ENCODE measurements around the gene MCC.

MCC gene

DNA sequence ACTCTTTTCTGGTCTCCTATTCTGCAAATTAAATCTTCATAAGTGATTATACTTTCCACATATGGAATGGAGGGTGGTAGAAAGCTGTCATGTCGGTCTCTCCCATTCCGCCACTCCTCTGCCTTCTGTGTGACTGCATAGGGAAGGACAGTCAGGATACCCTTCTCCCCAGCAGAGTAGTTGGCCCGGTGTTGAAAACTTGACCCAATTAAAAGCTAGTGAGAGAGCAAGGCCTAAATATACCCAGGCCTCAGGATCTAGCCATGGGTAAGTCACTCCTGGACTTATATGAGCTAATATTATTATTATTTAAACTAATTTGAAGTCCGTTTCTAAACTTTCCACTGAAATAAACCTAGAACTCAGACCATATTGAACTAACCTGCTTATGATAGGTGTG lies 248.2 kb downstream of the MCC start:
- ATAC-seq (replicated peaks; ENCODE audit: extremely low read depth, poor library complexity, severe bottlenecking) (no peak), DNase-seq (ENCODE audit: low spot score in 2 of 2) (no peak)
- no peaks in the 10 kb centered on the region for H3K9me3 Mint-ChIP-seq
- no peaks in the 10 kb centered on the region for H3K36me3 Mint-ChIP-seq (ENCODE audit: insufficient read depth)
- H3K4me3 Mint-ChIP-seq = no peak overlapping the region
- peaks cover 37% of the 10 kb centered on the region for H3K27me3 Mint-ChIP-seq
- H3K4me1 Mint-ChIP-seq = no peaks in the 10 kb centered on the region
- H3K27ac Mint-ChIP-seq (ENCODE audit: low read depth) = no peak overlapping the region

GRCh38 chr5:113237893-113238292 lies 250.4 kb downstream of the MCC start:
- Mint-ChIP-seq H3K4me1 (no peaks in the 10 kb centered on the region), H3K4me3 (no peak overlapping the region), H3K36me3 (ENCODE audit: insufficient read depth) (no peaks in the 10 kb centered on the region), H3K27me3 (peaks cover 26% of the 10 kb centered on the region), H3K27ac (ENCODE audit: low read depth) (no peak overlapping the region), H3K9me3 (no peaks in the 10 kb centered on the region)
- ATAC-seq (replicated peaks; ENCODE audit: extremely low read depth, poor library complexity, severe bottlenecking) = no peak
- no peak for DNase-seq (ENCODE audit: low spot score in 2 of 2)

DNA sequence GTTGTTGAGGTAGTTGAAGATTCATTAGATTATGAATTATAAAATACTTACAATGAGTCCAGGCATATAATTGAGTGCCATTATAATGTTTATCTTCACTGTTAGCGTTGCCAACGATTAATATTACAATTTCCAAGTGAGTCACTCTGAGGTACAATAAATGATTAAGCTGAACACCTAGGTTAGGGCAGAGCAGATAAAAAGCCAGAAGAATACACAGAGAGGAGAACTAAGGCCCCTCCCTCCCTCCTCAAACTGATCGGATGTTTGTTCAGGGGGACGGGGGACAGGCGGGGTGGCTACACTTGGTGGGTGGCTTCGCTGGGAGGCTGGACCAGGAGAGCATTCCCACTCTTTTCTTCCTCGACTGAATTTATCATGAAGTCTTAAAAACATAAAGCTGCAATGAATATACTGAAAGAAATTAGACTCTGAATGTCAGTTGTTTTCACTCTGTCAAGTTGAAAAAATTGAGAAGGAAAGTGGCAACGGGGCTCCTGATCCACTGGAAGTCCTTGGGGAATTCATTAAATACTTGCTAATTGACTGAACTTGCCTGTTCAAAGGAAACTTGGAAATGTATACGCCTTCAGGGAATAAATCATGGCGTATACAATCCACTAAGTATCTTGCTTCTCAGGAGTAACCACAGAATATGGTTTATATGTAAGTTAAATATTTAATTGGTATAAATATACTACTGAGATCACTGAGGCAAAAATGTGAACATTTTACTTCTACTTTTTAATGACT lies 251.5 kb downstream of the MCC start:
- Mint-ChIP-seq H3K4me3 (no peak overlapping the region), H3K27me3 (peaks cover 17% of the 10 kb centered on the region), H3K9me3 (no peaks in the 10 kb centered on the region), H3K4me1 (no peaks in the 10 kb centered on the region), H3K36me3 (ENCODE audit: insufficient read depth) (no peaks in the 10 kb centered on the region), H3K27ac (ENCODE audit: low read depth) (no peak overlapping the region)
- ATAC-seq (replicated peaks; ENCODE audit: extremely low read depth, poor library complexity, severe bottlenecking) (no peak), DNase-seq (ENCODE audit: low spot score in 2 of 2) (no peak)

DNA sequence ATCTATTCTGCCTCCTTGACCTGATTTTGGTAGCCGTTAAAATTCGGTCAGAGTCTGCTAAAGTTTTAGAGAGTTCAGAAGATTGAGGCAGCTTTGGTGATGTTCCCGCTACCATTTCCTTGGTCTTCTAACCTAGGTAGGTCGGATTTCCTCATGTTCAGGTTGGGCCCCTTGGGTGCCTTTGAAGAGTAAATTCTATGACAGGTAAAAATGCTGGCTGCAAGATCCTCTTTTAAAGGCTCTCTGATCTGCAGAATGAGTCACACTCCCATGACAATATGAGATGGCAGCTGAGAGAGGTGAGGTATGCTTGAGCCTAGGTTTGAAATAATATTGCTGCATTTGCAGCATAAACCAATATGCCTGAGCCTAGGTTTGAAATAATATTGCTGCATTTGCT lies 252.4 kb downstream of the MCC start:
- H3K27ac Mint-ChIP-seq (ENCODE audit: low read depth) = no peak overlapping the region
- no peak for ATAC-seq (replicated peaks; ENCODE audit: extremely low read depth, poor library complexity, severe bottlenecking)
- H3K27me3 Mint-ChIP-seq = peaks cover 23% of the 10 kb centered on the region
- H3K4me3 Mint-ChIP-seq = no peak overlapping the region
- H3K4me1 Mint-ChIP-seq = no peaks in the 10 kb centered on the region
- no peak for DNase-seq (ENCODE audit: low spot score in 2 of 2)
- no peaks in the 10 kb centered on the region for H3K9me3 Mint-ChIP-seq
- H3K36me3 Mint-ChIP-seq (ENCODE audit: insufficient read depth) = no peaks in the 10 kb centered on the region

DNA sequence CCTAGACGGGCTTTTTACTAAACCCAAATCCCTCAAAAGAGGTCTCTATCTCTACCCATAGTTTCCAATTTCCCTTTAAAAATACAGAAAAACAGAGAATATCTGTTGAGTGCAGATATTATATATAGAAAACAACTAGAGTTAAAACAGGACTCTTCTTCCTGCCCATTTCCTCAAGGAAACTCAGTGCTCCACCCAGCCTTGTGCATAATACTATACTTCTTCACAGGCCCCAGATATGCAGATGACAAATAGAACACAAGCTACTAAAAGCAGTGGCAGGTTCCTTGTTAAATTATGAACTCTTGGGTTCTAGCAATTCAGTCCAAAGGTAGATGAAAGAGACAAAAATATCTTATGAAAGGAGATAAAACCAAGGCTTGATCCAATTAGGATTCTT lies 253.7 kb downstream of the MCC start:
- Mint-ChIP-seq H3K27me3 (peaks cover 35% of the 10 kb centered on the region), H3K9me3 (no peaks in the 10 kb centered on the region), H3K27ac (ENCODE audit: low read depth) (no peak overlapping the region), H3K4me1 (no peaks in the 10 kb centered on the region), H3K36me3 (ENCODE audit: insufficient read depth) (no peaks in the 10 kb centered on the region), H3K4me3 (no peak overlapping the region)
- DNase-seq (ENCODE audit: low spot score in 2 of 2) (no peak), ATAC-seq (replicated peaks; ENCODE audit: extremely low read depth, poor library complexity, severe bottlenecking) (no peak)

- Mint-ChIP-seq H3K4me3 (no peak overlapping the region), H3K4me1 (no peaks in the 10 kb centered on the region), H3K27me3 (peaks cover 42% of the 10 kb centered on the region), H3K36me3 (ENCODE audit: insufficient read depth) (no peaks in the 10 kb centered on the region), H3K9me3 (no peaks in the 10 kb centered on the region), H3K27ac (ENCODE audit: low read depth) (no peak overlapping the region)
- no peak for ATAC-seq (replicated peaks; ENCODE audit: extremely low read depth, poor library complexity, severe bottlenecking)
- no peak for DNase-seq (ENCODE audit: low spot score in 2 of 2)
These were observed 254.6 kb downstream of the MCC start for GRCh38 chr5:113233606-113234005.

- Mint-ChIP-seq H3K4me1 (no peaks in the 10 kb centered on the region), H3K36me3 (ENCODE audit: insufficient read depth) (no peaks in the 10 kb centered on the region), H3K9me3 (no peaks in the 10 kb centered on the region), H3K27ac (ENCODE audit: low read depth) (no peak overlapping the region), H3K27me3 (peaks cover 42% of the 10 kb centered on the region), H3K4me3 (no peak overlapping the region)
- ATAC-seq (replicated peaks; ENCODE audit: extremely low read depth, poor library complexity, severe bottlenecking) = no peak
- DNase-seq (ENCODE audit: low spot score in 2 of 2) = no peak
These were observed 255.6 kb downstream of the MCC start for GRCh38 chr5:113232667-113233066.

GRCh38 chr5:113232221-113232620 lies 256.0 kb downstream of the MCC start:
- ATAC-seq (replicated peaks; ENCODE audit: extremely low read depth, poor library complexity, severe bottlenecking) (no peak), DNase-seq (ENCODE audit: low spot score in 2 of 2) (no peak)
- H3K27me3 Mint-ChIP-seq = peaks cover 38% of the 10 kb centered on the region
- no peak overlapping the region for H3K27ac Mint-ChIP-seq (ENCODE audit: low read depth)
- H3K9me3 Mint-ChIP-seq = no peaks in the 10 kb centered on the region
- no peaks in the 10 kb centered on the region for H3K4me1 Mint-ChIP-seq
- H3K4me3 Mint-ChIP-seq = no peak overlapping the region
- no peaks in the 10 kb centered on the region for H3K36me3 Mint-ChIP-seq (ENCODE audit: insufficient read depth)

DNA sequence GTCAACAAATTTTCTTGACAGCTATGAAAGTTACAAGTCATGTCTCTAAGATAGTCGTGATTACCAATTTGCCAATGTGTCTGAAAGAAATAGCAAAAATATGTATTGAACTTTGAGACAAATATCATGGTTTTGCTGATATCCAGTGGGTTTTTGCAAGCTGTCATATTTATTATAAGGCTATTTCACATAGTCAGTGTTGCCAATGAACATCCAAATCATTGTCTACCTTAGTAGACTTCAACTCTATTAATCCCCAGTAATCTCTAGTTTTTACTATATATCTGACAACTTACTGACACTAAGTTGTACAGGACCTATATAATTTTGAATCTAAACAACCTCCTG lies 256.6 kb downstream of the MCC start:
- Mint-ChIP-seq H3K27ac (ENCODE audit: low read depth) (no peak overlapping the region), H3K4me3 (no peak overlapping the region)

GRCh38 chr5:113230711-113231652 lies 257.3 kb downstream of the MCC start:
- H3K27me3 Mint-ChIP-seq = peaks cover 38% of the 10 kb centered on the region
- H3K27ac Mint-ChIP-seq (ENCODE audit: low read depth) = no peak overlapping the region
- no peaks in the 10 kb centered on the region for H3K9me3 Mint-ChIP-seq

More for the DNA sequence above, 256.6 kb downstream of the MCC start:
- no peak for DNase-seq (ENCODE audit: low spot score in 2 of 2)
- Mint-ChIP-seq H3K4me1 (no peaks in the 10 kb centered on the region), H3K9me3 (no peaks in the 10 kb centered on the region), H3K36me3 (ENCODE audit: insufficient read depth) (no peaks in the 10 kb centered on the region), H3K27me3 (peaks cover 38% of the 10 kb centered on the region)
- no peak for ATAC-seq (replicated peaks; ENCODE audit: extremely low read depth, poor library complexity, severe bottlenecking)

DNA sequence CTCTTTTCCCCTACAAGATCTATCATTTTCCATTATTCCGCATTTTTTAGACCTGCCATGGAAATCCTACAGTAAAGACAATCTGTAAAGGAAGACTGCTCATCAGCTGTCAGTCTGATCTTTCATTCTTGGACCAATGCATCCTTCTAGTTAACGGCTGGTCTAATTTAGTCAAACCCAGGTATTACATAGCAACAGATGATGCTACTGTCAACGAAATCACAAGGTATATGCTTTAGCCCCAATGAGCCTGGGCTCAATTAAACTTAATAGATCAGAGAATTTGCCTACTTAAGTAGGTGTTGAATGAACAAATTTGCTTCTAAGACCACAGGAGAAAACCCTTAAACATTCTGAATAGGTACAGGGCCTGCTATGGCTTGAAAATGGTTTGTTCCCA lies 260.5 kb downstream of the MCC start:
- Mint-ChIP-seq H3K27ac (ENCODE audit: low read depth) (no peak overlapping the region), H3K4me1 (no peaks in the 10 kb centered on the region), H3K27me3 (peaks cover 60% of the 10 kb centered on the region), H3K36me3 (ENCODE audit: insufficient read depth) (no peaks in the 10 kb centered on the region), H3K4me3 (no peak overlapping the region), H3K9me3 (no peaks in the 10 kb centered on the region)
- no peak for ATAC-seq (replicated peaks; ENCODE audit: extremely low read depth, poor library complexity, severe bottlenecking)
- no peak for DNase-seq (ENCODE audit: low spot score in 2 of 2)

More at GRCh38 chr5:113230711-113231652, 257.3 kb downstream of the MCC start:
- Mint-ChIP-seq H3K4me1 (no peaks in the 10 kb centered on the region), H3K4me3 (no peak overlapping the region), H3K36me3 (ENCODE audit: insufficient read depth) (no peaks in the 10 kb centered on the region)
- ATAC-seq (replicated peaks; ENCODE audit: extremely low read depth, poor library complexity, severe bottlenecking) (no peak), DNase-seq (ENCODE audit: low spot score in 2 of 2) (no peak)

DNA sequence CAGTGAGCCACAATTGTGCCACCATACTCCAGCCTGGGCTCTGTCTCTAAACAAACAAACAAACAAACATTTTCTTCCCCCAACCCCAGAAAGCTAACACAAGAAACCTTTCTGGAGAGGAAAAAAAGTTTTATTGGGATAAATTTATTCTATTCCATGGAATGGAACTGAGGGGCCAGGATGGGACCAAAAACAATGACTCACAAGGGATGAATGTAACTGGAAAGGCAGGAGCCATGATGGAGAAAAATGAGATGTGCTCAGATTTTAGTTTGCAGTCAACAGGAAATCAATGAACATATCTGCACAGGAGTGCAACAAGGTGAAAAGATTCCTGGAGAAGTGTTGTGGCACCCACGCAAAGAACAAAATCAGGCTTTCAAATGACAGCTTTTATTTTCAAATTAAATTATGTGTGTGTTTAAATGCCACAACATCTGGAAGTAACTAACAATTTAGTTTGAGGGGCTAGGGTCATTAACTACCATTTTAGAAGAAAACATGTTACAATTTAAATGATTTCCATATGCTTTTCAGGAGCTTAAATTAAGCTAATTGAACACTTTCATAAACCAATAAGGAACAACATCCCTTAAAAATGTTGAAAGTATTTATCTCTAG lies 262.0 kb downstream of the MCC start:
- H3K36me3 Mint-ChIP-seq (ENCODE audit: insufficient read depth) = no peaks in the 10 kb centered on the region
- peaks cover 62% of the 10 kb centered on the region for H3K27me3 Mint-ChIP-seq
- no peak overlapping the region for H3K27ac Mint-ChIP-seq (ENCODE audit: low read depth)
- no peak overlapping the region for H3K4me3 Mint-ChIP-seq
- DNase-seq (ENCODE audit: low spot score in 2 of 2) (no peak), ATAC-seq (replicated peaks; ENCODE audit: extremely low read depth, poor library complexity, severe bottlenecking) (no peak)
- no peaks in the 10 kb centered on the region for H3K4me1 Mint-ChIP-seq
- H3K9me3 Mint-ChIP-seq = no peaks in the 10 kb centered on the region

All from central memory CD8-positive, alpha-beta T cell (primary cell).